ENCODE data around the gene USP24.
"Not testable (repeated sequence)": the region's sequence is repeated elsewhere in the genome, so short reads cannot be mapped to it uniquely, and the experiment has no call there.

Gene USP24

DNA sequence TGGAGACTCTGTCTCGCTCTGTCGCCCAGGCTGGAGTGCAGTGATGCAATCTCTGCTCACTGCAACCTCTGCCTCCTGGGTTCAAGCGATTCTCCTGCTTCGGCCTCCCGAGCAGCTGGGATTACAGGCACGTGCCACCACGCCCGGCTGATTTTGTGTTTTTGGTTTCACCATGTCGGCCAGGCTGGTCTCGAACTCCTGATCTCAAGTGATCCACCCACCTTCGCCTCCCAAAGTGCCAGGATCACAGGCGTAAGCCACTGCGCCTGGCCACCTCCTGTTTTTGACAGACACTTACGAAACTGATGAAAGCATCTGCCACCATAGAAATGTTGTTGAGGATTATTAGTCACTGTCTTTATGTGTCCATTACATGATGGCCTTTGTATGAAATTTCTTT is 106.2 kb downstream of the USP24 start:
- DNase-seq, result not testable (repeated sequence)

DNA sequence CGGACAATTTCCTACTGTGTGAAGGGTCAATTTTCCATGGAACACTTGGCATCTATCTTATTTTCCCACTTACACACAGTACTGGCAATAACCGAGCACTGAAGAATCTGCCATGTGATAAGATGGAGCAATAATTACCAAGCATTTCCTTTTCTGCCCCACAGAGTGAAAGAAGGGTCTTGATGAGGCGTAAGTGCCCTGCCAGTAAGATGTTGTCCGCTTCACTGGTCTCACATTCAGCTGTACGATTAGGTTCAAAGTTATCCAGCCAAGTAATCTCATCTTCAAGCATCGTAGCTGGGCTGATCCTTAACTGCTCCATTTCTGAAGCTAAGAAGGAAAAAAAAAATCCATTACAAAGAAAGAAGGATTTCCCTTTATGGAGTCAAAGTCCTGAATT is 108.1 kb downstream of the USP24 start:
- no peak for DNase-seq

DNA sequence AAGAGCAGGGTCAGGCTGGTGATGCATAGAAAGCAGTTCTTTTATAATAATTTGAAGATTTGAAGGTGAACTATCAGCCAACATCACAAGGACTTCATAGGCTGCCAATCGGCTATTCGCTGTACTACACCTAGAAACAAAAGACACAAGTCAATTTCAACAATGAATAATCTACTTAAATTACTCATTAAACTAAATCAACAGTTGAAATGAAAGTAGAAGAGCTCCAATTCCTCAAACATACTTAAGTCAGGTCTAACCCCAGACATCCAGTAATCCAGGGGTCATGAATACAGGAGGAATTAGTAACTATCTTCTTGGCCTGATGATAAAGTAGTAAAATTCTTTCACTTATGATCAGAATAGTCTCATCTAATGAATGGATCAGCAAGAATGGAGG is 111.3 kb downstream of the USP24 start:
- DNase-seq, result no peak

DNA sequence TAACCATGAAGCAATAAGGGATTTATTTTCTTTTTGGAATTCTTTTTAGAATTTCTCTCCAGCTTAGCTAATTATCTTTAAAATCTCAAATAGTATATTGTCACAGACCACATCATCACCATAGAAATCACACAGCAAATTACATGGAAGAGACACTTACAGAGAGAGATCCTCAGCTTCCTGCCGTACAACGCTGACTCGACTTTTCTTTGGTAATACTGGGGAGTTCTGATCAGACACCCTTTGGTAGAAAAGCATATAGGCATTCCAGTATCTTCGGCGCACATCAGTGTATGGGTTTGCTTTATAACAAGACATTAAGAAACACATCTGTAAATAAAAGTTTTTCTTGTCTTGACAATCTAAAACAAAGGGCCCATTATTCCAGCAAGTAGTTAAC is 120.1 kb downstream of the USP24 start:
- no peak for DNase-seq

DNA sequence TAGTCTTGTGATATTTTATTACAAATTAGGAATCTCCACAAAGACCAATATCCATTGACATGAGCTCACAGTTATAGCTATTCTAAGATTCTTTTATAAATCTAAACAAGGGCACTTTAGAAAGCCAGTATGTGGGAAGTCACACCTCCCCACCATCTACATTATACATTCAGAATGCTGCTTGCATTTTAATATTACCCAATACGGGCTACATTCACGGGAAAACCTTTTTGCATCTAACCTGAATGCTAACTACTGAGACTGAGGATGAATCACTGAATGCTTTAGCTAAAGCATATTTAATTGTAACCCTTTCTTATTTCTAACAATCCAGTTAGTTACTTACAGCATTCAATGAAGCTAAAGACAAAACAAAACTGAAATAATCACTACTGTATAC is 122.7 kb downstream of the USP24 start:
- no peak for DNase-seq

DNA sequence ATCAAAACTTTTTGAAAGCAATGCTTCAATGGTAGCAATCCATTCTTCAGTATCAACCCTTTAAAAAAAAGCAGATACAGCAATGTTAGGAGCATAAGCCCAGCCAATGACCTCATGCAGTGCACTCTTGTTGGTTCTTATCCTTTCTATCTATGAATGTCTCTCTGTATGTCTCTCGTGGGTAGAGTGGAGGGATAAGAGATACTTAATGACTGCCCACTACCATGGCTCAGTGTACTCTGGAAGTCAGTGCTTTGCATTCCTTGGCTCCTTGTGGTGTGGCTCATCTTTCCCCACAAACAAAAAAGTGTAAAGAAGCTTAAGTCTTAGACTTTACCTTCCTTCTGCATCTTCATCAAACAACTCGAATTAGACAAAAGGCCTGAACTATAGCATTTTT is 125.5 kb downstream of the USP24 start:
- no peak for DNase-seq

DNA sequence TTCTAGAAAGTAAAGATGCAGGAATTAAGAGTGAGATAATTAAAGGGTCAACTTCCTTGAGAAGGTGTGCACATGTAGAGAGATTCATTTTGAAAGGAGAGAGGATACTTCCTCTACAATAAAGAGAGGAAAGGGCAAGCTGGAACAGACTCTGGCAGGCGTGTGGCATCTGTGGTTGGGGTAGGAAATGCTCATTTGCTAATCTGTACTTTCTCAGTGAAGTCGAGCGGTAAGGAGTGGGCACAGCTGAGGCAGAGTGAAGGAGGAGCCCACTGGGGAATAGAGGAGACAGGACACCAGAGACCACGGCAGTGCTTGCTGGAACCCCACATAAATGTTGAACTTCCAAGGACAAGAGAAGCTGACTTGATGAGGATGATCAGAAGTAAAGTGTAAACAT is 126.8 kb downstream of the USP24 start:
- no peak for DNase-seq

DNA sequence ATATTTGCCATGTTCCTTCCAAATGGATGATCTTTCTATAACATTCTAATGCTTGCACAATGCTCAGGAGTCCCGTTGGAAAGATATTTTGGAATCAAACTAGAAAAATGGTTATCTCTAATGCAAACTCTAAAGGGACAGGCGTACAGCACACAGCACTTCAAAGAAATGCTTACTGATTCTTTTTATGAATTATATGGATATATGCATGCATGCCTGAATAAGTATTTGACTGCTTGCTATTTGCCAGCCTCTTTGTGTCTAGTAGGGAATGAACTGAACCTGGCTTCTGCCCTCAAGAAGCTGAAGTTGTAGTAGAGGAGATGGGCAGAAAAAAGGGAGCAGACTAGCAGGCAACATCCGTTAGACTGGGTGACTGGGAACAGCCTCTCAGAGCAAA is 127.7 kb downstream of the USP24 start:
- DNase-seq, result no peak

DNA sequence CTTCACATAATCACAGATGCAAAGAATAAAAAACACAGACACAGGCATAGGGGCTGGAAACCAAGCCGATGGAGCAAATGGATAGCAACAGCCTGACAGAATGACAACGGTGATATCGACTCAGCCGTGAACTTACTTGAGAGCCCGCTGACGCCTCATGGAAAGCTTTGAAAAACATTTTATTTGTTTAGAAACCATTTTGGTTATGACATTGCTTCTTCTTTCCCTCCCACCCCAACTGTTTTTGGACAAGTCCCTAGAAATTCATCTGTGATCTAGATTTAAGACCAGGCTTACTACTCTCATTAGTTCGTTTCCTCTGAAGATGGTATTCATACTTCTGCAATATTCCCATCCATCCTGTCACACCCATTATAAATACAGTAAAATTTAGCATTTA is 130.9 kb downstream of the USP24 start:
- DNase-seq, result no peak

DNA sequence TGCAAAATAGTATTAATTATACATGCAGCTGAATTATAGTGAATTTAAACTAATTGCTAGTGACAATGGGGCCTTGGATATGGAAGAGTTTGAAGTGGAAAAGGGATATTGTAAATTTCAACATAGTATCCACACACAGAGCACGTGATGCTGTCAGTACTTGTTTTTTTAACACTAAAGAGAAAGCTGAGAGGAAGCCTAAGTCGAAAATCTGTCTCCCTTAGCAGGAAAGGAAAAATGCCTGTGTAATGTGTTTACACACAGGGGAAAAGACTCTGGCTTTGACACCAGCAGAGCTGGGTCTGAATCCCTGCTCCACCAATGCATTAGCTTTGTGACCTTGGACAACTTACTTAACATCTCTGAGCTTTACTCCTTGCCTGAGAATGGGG is 133.3 kb downstream of the USP24 start:
- DNase-seq, result no peak

DNA sequence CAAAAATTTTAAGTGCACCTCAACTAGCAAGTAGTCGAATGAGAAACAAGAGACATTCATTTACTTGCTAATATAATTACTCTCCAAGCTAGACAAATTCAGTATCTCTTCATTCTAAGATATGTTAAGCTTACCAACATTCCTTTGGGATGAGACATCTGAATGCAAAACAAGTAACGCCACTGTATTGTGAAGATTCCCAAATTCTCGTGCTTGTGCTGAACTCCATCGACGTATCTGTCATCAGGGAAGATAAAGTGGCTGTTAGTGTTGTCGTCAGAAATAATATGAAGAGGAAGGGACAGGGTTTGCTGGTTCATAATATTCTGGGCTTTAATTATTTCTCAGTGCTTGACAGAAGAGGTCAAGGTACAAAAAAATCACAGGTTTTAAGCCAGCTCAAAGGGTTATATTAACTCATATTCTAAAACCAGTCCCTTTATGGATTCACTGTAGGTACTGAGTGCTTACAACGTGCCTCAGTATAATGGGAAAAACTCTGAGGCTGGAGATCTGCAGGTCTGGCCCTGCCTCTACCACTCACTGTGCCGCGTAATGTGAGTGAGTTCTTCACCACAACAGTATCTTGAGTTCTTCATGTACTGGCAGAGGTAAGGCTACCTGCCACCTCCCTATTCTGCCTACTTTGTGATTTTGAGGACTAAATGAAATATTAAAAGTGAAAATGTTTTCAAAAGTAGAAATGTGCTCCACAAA is 133.8 kb downstream of the USP24 start:
- no peak for DNase-seq

DNA sequence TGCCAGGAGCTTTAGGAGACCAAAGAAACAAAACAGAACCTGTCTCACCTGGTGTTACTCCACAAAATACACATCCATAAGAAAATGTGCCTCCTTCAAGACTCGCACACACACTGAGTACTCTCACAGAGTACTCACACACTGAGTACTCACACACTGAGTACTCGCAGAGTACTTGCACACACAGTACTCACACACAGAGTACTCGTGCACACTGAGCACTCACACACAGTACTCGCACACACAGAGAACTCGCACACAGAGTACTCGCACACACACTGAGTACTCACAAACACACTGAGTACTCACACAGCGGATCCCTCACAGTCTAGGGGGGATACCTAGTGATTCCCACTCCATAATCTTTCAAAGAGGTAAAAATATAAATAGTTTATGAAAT is 135.5 kb downstream of the USP24 start:
- DNase-seq, result no peak

DNA sequence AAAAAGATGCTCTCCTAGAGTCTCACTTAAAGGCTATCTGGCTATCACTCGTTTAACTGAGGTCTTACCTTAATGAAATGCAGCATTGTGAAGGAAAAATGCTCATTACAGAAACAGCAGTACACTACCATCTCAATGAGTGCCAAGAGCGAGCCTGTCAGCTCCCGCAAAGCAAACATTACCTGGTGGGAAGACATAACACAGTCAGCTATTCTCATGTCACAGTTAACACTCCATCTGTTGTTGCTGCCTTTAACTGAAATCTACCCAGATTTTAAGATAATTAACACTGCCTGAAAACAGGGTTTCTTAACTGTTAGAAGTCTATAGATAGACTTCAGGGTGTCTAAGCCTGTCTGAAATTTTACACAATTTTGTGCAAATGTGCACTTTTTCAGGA is 136.7 kb downstream of the USP24 start:
- DNase-seq, result no peak

DNA sequence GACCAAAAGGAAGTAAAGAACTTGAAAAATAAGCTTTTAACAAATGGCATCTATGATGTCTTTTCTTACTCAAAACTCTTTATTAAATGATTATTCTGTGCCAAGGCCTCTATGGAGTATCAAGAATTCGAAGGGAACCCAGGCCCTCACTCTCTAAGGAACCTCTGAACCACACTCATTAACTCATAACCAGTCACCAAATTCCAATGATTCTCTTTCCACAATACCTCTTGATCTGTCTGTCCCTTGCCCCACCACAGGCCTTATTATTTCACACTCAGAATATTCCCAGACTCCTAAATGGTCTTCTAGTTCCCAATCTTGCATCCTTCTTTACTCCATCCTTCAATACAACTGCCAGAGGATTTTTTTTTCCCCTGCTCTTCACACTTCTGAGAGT is 138.8 kb downstream of the USP24 start:
- DNase-seq, result no peak

DNA sequence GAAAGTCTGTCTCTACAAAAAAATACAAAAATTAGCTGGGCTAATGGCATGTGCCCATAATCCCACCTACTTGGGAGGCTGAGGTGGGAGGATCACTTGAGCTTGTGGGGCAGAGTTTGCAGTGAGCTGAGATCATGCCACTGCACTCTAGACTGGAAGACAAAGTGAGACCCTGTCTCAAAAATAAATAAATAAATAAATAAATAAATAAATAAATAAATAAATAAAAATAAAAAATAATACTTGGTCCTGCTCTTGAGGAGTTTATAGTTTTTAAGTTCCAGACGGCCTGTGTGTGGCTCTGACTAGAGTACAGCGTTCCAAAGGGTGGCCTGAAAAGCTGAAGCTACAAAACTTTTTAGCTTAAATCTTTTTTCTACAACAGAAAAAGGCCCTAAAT is 140.7 kb downstream of the USP24 start:
- no peak for DNase-seq

DNA sequence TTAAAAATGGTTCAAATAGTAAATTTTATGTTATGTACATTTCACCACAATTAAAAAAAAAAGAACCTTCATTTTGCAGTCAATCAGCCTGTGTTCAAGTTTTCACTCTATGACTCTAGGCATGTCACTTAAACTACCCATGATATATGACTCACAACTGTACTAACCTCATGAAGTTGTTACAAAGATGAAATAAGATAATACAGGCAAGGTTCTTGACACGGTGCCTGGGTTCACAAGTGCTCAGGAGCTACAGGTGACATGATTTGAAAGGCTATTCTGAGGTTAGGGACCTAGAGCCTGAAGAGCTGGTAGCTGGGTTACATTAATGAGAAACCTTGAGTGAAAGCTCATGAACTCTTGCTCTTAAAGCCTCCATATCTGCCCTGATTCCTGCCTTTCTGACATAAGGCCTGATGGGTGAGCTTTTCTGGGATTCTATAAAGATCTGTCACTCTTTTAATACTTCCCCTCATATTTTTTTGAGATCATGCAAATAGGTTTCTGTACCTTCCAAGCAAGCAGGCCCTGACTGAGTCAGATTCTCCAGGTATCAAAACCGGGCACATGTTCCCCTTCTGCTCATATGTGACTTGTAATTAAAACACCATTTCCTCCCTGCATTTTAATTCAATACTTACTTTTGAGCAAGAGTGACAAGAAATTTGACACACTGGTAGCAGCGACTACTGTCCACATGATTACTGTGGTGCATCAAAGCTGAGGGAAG is 141.8 kb downstream of the USP24 start:
- no peak for DNase-seq

DNA sequence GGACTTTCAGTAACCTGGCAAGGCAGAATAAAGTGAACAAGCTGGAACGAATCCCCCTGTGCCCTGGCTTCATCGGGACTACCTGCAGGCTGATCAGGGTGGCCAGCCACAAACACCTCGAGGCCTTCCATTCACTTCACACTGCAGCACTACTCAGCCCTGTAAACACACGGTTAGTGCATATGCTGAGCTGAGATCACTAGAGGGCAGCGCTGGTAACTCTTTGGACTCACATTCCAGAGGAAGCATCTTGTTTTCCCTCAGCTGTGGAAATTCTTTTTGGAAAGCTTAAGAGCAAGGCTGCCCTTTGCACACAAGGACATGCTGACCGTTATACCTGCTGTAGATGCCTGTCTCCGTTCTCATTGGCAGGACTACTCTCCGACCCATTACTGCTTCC is 143.7 kb downstream of the USP24 start:
- no peak for DNase-seq

DNA sequence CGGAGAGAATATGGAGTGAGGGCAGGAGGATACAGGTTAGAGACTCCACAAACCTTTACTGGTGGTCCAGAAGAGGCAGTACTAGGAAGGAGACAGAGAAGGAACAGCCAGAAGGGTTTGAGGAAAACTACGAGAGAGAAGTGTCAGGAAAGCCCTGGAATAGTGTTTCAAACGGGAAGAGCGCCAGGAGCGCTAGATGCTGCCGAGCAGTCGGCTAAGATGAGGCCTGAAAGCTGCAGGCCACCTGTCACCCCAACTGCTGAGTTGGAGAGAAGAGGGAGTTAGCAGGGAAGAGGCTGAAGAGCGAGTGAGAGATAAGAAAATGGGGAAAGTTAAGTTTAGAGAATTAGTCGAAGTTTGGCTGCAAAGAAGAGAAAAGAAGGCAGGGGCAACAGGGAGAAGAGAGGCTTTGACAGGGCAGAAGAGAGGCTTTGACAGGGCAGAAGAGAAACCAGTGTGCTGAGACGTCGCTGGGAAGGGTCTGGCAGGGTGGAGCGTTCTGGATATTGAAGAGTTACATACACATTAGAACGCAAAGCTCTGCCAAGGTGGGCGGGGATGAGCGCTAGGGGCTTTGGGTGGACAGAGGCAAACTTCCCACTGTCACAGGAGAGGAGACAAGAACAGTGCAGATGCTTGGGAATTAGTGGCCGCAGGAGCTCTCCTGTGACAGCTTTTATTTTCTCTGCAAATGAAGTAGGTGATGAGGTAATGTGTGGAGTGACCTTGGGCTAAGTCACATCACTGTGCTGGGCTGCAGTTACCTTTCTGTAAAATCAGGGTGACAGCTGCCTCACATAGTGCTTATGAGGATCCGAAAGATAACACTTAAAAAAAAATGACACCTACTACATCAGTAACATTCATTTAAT is 144.6 kb downstream of the USP24 start:
- DNase-seq, result no peak

DNA sequence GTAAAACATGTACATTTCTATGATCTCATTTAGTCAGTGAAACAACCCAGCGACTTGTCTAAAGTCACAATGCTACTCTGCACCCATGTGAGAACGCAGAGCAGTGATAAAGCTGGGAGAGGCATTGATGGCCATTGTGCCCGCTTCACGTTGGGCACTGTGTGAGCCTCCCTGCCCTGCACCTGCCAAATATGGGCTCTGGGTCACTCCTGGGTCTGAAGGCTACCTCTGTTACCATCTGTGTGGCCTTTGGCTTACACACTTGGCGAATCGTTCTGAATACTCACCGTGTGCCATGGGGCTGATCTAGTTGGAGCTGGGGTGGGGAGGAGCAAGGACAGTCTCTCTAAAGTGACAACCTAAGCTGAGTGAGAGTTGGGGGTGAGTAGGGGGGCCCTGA is 145.9 kb downstream of the USP24 start:
- no peak for DNase-seq

DNA sequence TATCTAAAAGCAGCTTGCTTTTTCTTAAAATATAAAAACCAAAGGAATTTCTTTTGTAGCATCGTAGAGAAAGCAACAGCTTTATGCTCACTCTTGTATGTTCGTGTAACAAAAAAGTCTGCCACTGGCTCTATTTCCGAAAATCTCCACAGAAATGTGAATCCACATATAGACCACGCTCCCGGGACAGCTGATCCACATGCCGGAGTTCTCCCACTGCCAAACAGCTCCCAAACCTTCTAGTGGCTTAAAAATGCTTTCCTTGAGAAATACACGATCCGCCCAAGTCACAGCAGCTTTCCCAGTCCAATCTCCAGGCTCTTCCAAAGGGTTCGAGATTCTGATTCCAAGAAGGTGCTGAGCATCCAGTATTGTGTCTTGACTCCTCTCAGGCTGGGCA is 146.5 kb downstream of the USP24 start:
- no peak for DNase-seq

DNA sequence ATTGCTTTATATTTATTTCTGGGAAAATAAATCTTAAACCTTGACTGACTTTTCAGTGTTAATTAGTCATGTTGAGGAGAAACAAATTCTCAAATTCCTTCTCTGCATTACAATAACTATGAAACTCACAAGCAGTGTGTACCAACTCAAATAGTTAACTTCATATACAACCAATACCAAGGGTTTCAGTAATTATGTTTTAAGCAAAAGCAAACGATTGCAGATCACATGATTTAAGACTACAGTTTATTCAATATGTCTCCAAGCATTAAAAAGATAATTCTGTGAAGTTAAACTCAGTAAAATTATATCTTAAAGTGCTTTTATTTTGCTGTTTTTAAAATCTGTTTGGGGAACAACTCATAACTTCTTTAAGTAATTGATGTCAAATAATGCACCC is 147.2 kb downstream of the USP24 start:
- DNase-seq, result no peak

DNA sequence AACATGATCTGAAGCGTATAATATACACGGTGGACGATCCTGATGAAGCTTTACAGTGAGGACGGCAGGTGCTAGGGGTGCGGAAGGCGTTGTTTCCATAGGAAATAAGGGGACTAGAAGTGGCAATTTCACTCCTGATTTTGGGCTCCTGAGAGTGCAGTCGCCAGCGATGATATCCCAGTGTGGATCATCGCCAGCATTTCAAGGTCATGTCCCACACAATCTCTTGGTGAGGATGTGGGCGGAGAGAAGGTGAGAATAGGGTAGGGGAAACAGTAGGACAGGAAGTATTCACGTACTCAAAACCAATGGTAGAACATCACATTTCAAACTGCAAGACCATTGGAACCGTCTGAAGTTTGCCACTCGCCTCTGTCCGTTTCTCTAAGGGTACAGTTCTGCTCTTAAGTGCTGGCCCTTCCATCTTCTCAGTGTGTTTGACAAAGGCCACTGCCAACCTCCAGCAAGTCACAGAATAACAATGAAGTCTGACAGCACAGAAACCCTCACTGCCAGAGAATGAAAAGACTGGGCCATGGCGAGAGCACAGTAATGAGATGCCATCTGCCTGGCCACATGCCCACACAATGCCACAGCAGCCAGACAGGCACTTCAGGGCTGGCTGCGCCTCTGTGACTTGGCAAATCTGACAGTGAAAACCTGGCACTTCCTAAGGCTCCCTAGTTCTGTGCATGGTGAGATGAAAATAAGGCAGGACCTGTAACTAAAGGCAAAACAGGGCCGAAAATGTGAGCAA is 148.0 kb downstream of the USP24 start:
- DNase-seq, result no peak

DNA sequence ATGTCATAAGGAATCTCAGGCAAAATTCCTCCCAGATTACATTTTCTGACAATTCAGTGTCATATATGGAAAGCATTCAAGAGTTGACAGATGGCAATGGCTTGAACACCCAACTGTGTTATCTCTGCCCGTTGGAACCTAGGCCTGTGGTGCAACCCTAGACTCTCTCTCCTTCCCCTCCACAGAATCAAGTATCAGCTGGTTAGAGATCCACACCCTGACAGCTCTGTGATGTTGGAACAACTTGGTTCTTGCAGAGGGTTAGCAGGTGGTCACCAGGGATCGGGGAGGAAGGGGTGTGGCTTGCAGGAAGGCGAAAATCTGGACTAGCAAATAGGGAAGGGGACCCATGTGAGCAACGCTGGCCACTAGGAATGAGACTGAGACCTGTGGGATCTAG is 149.5 kb downstream of the USP24 start:
- DNase-seq, result no peak

Measured in CD4-positive, alpha-beta T cell treated with Interleukin-4 for 1 hour (primary cell).